ENCODE measurements around the gene TAF11L13. TPM values are rescaled to one million over a fixed set of nuclear protein-coding genes. Genes with fewer than 3 reads are reported as not detected.
A peak's percentile ranks its signal among the peaks of the same experiment; 100 is the strongest.
"Not testable (repeated sequence)": the region's sequence is repeated elsewhere in the genome, so short reads cannot be mapped to it uniquely, and the experiment has no call there.

The TAF11L13 gene
- total RNA-seq, 2 experiments from 2014 or later, result not detected

DNA sequence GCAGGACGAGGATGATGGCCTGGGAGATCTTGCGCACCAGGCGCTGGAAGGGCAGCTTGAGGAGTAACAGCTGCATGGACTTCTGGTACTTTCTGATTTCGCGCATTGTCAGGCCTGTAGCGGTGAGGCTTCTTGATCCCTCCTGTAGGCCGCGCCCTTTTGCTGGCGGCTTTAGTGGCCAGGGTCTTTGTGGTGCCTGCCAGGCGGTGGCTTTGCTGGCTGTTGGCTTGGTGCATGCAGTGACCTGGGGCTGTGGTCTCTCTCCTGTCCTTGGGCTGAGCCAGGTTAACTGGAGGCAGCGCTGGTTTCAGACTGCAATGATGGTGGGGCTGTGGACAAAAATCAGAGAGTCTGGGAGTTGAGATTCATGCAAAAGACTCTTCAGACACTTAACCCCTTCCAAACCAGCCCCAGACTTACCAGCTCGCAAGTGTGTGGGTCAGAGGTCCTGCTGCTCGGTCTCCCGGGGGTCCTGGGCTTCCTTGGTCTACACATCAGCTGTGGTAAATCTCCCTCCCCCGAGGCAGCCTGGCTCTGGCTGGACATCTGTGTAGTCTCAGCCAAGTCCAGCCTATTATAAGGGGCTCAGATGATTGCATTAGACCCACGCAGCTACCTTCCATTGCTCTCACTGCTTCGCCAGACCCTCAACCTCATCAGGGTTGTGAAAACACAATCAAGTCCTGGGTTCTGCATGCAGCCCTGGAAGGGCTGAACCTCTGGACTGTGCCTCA is 16.8 kb upstream of the TAF11L13 start:
- TF ChIP-seq CTCF (IDR thresholded peaks at IDR 0.05), result no peak
- ATAC-seq (no peak), DNase-seq (no peak)
- intact Hi-C loops (cut with micrococcal nuclease), result no loop called here
- Mint-ChIP-seq H3K9me3 (peaks cover 3% of the 10 kb centered on the region), H3K4me3 (no peak overlapping the region), H3K4me1 (ENCODE audit: low read depth) (no peaks in the 10 kb centered on the region), H3K27ac (no peak overlapping the region), H3K27me3 (no peaks in the 10 kb centered on the region), H3K36me3 (ENCODE audit: low read depth) (no peaks in the 10 kb centered on the region)
- ChIA-PET POLR2A (no interaction called here), CTCF (no interaction called here)

DNA sequence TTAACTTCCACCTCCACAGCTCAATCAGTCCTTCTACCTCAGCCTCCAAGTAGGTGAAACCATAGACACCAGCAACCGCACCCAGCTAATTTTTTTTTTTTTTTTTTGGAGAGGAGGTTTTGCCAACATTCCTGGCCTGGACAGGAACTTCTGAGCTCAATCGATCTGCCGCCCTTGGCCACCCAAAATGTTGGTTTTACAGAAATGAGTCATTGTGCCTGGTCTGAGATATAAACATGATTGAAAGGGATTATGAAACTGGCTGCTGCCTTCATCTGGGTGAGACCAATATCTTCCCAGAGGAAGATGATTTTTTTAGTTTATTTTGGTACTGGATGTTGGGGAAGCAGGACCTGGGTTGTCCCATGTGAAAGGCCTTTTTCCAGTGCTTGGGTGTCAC is 12.5 kb upstream of the TAF11L13 start:
- Mint-ChIP-seq H3K27ac (no peak overlapping the region), H3K4me3 (no peak overlapping the region), H3K27me3 (no peaks in the 10 kb centered on the region), H3K4me1 (ENCODE audit: low read depth) (no peaks in the 10 kb centered on the region), H3K36me3 (ENCODE audit: low read depth) (no peaks in the 10 kb centered on the region), H3K9me3 (peaks cover 3% of the 10 kb centered on the region)
- TF ChIP-seq CTCF (IDR thresholded peaks at IDR 0.05), result no peak
- DNase-seq (no peak), ATAC-seq (no peak)
- CTCF ChIA-PET, result no interaction called here
- intact Hi-C loops (cut with micrococcal nuclease), result no loop called here
- POLR2A ChIA-PET, result no interaction called here

- no peaks in the 10 kb centered on the region for H3K9me3 Mint-ChIP-seq
- no peak overlapping the region for H3K4me3 Mint-ChIP-seq
- no peaks in the 10 kb centered on the region for H3K4me1 Mint-ChIP-seq (ENCODE audit: low read depth)
- ChIA-PET CTCF (no interaction called here), POLR2A (no interaction called here)
- peak; percentile 15 for TF ChIP-seq CTCF (IDR thresholded peaks at IDR 0.05)
- H3K27ac Mint-ChIP-seq, result no peak overlapping the region
- DNase-seq (no peak), ATAC-seq (no peak)
- intact Hi-C loops (cut with micrococcal nuclease), result no loop called here
- H3K36me3 Mint-ChIP-seq (ENCODE audit: low read depth), result no peaks in the 10 kb centered on the region
- H3K27me3 Mint-ChIP-seq, result no peaks in the 10 kb centered on the region
Measured at GRCh38 chr5:17620627-17621026, 11.3 kb upstream of the TAF11L13 start.

DNA sequence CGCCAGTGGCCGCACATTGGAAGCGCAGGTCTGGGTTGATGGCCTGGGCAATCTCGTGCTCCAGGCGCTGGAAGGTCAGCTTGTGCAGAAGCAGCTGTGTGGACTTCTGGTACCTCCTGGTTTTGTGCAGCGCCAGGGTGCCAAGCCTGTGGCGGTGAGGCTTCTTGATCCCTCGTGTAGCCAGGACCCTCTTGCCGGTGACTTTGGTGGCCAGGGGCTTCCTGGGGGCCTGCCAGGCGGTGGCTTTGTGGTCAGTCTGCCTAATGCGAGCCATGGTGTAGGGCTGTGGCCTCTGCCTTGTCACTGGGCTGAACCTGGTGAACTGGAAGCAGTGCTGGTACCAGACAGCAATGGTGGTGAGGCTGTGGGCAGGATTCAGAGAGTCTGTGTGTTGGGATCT is 6.2 kb upstream of the TAF11L13 start:
- no peaks in the 10 kb centered on the region for H3K27me3 Mint-ChIP-seq
- no peaks in the 10 kb centered on the region for H3K36me3 Mint-ChIP-seq (ENCODE audit: low read depth)
- ChIA-PET POLR2A (no interaction called here), CTCF (no interaction called here)
- DNase-seq, result no peak
- no peak for TF ChIP-seq CTCF (IDR thresholded peaks at IDR 0.05)
- no peak for ATAC-seq
- peaks cover 3% of the 10 kb centered on the region for H3K9me3 Mint-ChIP-seq
- intact Hi-C loops (cut with micrococcal nuclease), result no loop called here
- H3K4me3 Mint-ChIP-seq, result no peak overlapping the region
- no peaks in the 10 kb centered on the region for H3K4me1 Mint-ChIP-seq (ENCODE audit: low read depth)
- no peak overlapping the region for H3K27ac Mint-ChIP-seq

GRCh38 chr5:17634160-17634559 is 2.3 kb downstream of the TAF11L13 start, which contains the start of gene TAF11L14:
TAF11L14 (plus strand) TSS chr5:17634460.
- TF ChIP-seq CTCF (IDR thresholded peaks at IDR 0.05), result no peak
- intact Hi-C loops (cut with micrococcal nuclease), result no loop called here
- peaks cover 3% of the 10 kb centered on the region for H3K9me3 Mint-ChIP-seq
- ChIA-PET CTCF (no interaction called here), POLR2A (no interaction called here)
- no peak for DNase-seq
- ATAC-seq, result no peak
- H3K4me1 Mint-ChIP-seq (ENCODE audit: low read depth), result no peaks in the 10 kb centered on the region
- H3K4me3 Mint-ChIP-seq, result no peak within 1 kb of the TSS
- no peak within 1 kb of the TSS for H3K27ac Mint-ChIP-seq
- H3K36me3 Mint-ChIP-seq (ENCODE audit: low read depth), result no peaks in the 10 kb centered on the region
- no peaks in the 10 kb centered on the region for H3K27me3 Mint-ChIP-seq

DNA sequence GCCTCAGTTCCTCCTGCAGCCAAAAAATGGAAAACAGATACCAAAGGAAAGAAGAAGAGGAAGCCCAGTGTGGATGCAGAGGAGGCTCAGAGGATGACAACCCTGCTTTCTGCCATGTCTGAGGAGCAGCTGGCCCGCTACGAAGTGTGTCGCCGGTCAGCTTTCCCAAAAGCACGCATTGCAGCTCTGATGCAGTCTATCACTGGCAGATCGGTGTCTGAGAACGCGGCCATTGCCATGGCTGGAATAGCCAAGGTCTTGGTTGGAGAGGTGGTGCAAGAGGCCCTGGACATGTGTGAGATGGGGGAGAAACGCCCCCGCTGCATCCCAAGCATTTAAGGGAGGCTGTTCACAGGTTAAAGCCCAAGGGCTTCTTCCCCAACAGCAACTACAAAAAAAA is 17.3 kb downstream of the TAF11L13 start:
- DNase-seq; intact Hi-C loops (cut with micrococcal nuclease); H3K9me3 Mint-ChIP-seq; CTCF ChIA-PET; H3K4me3 Mint-ChIP-seq; POLR2A ChIA-PET; H3K4me1 Mint-ChIP-seq (ENCODE audit: low read depth); H3K27ac Mint-ChIP-seq; H3K36me3 Mint-ChIP-seq (ENCODE audit: low read depth); H3K27me3 Mint-ChIP-seq; ATAC-seq: not testable (repeated sequence)

DNA sequence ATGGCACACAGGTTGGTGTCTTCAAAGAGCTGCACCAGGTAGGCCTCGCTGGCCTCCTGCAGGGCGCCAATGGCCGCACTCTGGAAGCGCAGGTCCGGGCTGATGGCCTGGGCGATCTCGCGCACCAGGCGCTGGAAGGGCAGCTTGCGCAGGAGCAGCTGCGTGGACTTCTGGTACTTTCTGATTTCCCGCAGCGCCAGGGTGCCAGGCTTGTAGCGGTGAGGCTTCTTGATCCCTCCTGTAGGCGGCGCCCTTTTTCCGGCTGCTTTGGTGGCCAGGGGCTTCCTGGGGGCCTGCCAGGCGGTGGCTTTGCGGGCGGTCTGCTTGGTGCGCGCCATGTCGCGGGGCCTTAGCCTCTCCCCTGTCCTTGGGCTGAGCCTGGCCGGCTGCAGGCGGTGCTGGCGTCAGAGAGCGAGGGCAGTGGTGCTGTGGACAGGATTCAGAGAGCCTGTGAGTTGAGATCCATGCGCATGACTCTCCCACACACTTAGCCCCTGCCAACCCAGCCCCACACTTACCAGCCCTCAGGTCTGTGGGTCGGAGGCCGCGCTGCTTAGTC is 23.4 kb downstream of the TAF11L13 start:
- H3K27ac Mint-ChIP-seq; ATAC-seq; intact Hi-C loops (cut with micrococcal nuclease); H3K4me1 Mint-ChIP-seq (ENCODE audit: low read depth); POLR2A ChIA-PET; DNase-seq; H3K27me3 Mint-ChIP-seq; H3K36me3 Mint-ChIP-seq (ENCODE audit: low read depth); H3K4me3 Mint-ChIP-seq; CTCF ChIA-PET: not testable (repeated sequence)
- H3K9me3 Mint-ChIP-seq, result peaks cover 16% of the 10 kb centered on the region
